Measurements from ENCODE around the gene IRF4.

Gene IRF4

DNA sequence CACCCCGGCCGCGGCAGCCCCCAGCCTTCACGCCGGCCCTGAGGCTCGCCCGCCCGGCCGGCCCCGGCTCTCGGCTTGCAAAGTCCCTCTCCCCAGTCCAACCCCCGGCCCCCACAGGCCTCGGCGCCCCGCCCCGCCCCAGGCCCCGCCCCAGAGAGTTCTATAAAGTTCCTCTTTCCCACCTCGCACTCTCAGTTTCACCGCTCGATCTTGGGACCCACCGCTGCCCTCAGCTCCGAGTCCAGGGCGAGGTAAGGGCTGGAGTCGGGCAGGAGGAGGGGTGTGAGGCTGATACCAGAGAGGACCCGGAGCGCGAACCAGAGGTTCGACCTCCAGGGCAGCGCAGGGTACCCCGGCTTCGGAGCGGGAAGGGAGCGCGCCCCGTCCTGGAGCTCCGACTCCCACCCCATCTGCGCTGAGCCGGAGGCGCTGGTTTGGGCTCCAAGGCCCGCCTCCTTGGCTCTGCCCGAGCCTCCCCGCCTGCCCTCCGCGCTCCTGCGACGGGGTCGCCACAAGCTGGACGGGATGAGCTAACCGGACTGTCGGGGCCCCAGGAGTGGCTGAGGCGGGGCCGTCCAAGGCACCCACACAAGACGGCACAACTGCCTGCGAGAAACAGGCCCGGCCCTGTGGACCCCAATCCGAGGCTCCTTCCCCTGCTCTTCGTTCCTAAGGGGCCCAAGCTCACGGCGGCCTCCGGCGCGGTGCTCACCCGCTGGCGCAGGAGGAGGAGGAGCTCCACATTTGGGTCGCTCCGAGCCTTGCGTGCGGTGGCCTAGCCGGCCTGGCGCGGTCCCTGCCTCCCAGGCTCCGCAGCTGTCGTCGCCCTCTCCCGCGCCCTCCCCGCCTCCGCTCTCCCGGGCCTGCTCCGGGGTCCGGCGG lies at the start of gene IRF4:
Gene IRF4, plus strand, starts transcription at position 194 of the 882 bp plus-strand sequence. CDS start 1,401 bp downstream, outside the sequence.
- DNase-seq (ENCODE audit: low spot score) = no peak

DNA sequence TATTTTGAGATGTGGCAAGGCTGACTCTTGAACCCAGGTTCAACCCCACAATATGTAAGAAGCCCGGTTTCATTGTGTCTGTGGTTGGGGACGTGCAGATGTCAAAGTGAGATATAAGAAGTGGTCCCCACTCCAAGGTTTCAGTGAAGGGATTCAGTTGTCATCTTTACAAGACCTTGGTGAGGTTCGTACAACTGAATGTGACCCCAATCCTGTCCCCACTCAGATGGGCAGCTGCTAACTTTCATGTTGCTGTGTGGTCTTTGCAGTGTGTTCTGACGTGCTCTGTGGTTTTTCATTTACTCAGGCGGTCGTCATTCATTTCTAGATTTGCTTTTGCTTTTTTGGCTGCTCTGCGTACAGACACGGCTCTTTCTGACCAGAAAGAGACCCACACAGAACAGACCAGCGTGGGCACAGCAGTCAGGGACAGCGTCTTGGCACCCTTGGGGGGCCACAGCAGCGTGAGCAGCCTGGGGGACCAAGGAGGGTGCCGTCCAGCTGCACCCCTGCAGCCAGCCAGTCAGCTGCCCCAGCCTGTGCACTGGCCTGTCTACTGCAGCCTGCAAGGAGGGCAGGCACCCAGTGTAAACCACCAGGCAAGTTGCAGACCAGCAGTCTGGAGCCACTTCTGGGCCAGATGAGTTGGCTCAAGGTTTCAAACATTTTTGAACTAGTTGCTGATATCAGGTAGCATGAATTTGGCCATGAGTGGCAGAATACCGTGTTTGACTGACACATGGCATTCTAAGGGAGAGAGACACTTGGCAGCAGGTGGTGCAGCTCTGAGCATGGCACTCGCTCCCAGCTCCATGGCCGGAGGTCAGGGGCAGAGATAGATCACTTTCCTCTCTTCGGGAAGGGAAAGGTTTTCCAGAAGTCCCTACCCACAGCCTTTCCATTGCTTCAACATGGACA lies 49.4 kb upstream of the IRF4 start:
- DNase-seq (ENCODE audit: low spot score) = no peak

DNA sequence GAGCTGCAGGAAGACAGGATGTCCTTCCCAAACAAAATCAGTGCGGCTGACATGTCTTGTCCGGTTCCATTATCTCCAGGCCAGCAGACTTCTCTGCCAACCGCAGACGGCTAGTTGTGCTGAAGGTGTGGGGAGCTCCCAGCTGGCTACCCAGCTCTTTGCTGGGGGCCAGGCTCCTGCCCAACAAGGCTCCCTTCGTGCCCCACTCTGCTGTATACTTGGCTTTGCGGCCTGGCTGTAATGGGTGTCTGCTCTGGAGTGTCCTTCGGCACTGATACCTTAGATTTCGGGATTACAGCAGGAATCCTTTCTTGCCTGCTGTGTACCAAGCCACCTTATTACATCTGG lies 48.7 kb upstream of the IRF4 start:
- no peak for DNase-seq (ENCODE audit: low spot score)

DNA sequence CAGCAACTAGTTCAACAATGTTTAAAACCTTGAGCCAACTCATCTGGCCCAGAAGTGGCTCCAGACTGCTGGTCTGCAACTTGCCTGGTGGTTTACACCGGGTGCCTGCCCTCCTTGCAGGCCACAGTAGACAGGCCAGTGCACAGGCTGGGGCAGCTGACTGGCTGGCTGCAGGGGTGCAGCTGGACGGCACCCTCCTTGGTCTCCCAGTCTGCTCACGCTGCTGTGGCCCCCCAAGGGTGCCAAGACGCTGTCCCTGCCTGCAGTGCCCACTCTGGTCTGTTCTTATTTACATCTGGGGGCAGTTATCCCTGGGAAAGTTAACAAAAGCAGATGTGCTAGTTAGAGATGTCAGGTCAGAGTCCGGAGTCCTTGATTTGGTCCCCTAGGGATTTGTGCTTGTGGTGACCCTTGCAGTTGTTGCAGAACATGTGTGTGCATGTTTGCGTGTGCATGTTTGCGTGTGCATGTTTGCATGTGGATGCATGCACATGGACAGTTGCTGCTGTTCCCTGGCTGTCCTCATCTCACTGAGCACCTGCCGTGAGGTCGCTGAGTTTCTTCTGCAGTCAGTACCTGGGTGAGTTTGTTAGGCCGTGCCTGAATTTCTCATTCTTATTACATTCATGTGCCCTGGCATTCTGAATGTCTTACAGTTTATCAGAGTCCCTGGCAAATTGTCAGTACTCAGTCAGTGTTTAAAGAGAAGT lies 48.2 kb upstream of the IRF4 start:
- DNase-seq (ENCODE audit: low spot score) = no peak

DNA sequence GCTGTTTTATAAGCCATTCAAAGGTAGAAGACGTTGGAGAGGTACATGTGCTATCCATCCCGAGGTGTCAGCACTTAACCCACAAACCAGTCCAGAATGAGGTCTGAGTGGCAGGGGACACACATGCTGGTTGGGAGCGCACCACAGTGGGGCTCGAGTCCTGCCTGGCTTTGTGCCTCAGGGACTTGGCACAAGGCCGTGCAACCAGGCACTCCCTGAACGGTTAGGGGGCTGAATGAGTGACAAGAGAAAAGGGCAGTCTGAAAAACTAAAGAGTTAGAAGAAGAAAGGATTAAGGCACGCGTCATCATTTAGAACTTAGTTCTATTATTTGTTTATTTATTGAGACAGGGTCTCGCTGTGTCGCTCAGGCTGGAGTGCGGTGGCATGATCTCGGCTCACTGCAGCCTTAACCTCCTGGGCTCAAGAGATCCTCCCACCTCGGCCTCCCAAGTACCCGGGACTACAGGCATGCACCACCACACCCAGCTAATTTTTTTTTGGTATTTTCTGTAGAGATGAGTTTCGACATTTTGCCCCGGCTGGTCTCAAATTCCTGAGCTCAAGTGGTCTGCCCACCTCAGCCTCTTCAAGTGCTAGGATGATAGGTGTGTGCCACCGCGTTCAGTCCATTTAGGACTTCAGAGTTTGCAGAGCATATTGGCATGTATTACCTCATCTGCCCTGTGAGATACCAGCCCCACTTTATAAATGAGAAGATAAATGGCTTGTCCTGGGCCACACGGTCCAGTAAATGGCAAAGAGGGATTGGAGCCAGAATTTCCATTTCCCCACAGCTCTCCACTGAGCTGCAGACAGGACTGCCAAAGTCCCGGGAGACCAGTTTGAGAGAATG lies 47.4 kb upstream of the IRF4 start:
- DNase-seq (ENCODE audit: low spot score) = no peak

DNA sequence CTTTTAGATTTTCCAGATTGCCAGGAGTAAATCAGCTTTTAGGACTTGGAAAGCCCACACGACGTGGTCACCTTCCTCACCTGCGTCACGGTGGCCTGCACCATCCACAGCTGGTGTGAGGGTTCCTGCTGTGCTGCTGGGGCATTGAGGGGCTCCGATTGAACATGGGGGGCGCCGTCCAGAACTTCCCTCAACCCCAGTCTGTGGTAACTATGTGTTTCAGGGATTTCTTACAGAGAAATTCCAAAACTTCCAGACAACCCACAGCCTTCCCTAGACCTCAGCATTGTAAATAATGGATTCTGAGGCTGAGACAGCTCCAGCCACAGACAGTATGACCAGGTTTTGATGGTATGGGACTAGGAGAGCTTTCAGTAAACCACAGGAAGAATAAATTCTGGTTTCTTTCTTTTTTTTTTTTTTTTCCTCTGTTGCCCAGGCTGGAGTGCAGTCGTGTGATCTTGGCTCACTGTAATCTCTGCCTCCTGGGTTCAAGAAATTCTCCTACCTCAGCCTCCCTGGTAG lies 46.7 kb upstream of the IRF4 start:
- no peak for DNase-seq (ENCODE audit: low spot score)

DNA sequence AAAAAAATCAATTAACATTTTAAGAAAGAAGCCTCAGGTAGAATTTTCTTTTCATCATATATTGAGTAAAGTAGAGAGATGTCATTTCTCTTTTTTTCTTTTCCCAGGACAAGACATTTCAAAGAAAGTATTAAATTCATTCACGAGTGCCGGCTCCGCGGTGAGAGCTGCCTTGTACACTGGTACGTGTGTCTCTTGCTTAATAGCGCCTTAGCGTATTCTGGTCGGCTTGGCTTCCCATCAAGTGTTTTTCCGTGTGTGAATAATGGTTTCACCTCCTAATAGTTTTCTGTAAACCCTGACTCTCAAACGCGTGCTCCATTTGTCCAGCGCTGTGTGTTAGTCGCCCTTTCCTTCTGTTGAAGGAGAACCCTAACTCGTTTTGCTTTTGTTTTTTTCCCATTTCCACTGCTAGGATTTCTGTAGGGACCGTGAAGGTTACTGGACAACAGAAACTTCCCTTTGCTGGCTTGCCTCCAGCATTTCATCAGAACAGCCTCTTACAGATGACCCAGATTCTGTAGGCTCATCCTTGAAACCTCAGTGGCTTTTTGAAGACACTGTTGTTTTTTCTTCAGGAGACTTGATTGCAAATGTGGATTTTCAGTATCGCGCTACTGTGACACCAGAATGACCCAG lies 45.7 kb upstream of the IRF4 start:
- DNase-seq (ENCODE audit: low spot score) = no peak

DNA sequence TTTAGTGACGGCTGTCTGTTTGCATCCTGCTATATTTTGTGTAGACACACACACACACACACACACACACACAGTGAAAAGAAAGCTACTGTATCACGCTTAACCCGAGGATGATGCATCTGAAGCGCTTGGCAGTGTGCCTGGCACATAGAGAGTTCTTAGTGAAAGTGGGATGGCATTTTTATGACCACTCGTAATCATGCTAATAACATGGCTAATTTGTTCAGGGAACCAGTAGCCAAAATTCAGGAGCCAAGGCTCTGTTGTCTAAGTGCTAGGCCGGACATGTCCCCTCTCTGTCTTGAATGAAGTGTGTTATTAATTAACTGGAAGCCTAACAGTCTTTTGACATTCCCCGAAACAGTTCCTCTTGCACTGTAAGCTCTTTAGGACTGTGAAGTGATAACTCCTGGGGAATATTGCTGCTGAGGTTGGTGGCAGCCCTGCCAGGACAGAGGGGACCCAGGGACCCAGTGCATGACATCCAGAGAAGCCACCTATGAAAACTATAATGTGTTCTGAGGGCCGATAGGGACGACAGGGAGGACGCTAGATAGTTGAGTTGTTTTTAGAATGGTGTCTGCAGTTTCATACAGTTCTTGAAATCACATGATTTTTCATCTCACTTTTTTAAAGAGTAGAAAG lies 45.0 kb upstream of the IRF4 start:
- DNase-seq (ENCODE audit: low spot score) = no peak

DNA sequence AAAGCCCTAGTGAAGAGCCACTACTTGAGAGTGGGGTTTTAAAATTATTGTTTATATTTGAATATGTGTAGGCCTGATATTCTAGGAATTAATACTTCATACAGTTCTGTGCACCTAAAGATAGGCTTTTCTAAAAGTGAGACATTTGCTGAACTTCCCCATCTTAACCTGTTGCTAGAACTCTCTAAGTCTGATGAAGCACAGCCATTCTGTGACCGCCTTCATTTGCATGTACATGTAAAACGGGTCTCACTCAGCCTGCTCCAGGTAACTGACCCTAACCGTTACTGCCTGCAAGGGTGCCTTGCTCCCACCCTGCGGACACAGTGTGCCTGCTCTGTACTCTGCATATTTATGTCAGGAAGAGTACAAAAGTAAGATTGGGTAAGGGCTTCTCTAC lies 44.3 kb upstream of the IRF4 start:
- DNase-seq (ENCODE audit: low spot score) = no peak

DNA sequence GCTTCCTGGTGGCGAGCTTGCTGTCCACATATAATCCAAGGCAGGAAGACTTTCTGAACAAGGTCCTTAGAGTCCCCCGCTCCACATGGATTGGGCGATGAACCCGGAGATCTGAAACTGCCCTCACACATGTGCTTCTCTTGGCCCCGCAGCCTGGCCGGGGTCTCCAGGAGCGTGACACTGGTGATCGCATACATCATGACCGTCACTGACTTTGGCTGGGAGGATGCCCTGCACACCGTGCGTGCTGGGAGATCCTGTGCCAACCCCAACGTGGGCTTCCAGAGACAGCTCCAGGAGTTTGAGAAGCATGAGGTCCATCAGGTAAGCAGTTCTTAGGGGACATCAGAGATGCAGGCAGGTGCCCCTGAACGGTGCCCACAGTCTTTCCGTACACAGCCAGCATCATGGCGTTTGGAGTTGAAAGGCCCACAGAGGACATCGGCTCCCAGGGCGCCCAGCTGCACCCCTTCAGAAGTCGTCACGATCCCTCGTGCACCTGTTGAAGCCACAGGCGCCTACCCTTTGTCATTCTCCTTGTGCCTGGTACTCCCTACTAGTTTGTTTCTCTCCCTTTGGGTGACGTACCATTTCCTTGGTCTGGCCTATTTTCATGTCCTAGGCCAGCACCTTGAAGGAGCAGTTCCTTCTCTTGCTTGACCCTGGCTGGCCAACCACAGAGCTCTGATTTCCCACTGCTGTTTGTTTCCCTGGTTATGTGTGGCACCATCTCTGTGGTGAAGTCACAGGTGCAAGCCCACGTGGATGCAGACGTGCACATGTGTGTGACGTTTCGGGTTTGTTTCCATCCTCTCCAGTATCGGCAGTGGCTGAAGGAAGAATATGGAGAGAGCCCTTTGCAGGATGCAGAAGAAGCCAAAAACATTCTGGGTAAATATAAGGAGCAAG lies 43.3 kb upstream of the IRF4 start:
- DNase-seq (ENCODE audit: low spot score) = no peak

DNA sequence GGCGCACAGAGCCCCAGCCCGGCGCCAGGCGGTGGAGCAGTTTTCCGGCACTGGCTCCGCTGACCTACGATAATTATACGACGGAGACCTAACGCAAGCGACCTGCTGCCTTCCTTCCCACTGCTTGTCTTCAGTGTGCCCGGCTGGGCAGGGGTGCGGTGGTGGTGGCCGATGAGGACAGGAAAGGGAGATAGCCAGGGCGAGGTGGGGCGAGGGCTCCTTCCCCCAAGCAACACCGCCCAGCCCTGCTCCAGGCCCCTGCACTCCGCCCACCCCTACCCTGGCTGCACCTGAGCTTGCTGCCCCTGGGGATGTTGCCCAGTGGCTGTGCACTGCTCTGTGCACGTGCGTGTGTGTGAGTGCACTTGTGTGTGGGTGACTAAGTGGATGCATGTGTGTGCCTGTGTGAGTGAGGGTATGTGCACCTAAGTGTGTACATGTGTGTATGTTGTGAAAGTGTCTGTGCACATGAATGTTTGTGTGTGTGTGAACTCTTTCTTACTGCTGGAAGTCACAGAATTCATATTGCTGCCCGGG lies 42.6 kb upstream of the IRF4 start:
- no peak for DNase-seq (ENCODE audit: low spot score)

DNA sequence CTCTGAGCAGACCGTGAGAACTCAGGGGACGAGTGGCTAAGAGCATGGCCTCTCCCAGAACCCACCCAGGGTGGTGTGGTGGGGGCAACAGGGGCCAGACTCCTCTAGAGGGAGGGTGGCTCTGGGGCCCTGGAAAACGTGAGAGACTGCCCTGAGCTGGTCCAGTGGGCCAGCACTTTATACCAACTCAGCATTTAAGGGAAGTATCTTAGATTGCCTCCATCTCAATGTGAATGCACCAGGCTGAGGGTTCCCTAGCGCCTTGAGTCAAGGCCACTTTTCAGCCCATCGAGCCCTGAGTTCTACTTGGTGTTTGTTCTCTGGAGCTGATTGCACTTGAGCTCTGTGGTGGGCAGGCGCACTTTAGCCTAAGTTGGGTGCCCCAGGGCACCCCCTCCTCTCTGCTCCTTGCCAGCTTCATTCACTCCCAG lies 42.0 kb upstream of the IRF4 start:
- no peak for DNase-seq (ENCODE audit: low spot score)

DNA sequence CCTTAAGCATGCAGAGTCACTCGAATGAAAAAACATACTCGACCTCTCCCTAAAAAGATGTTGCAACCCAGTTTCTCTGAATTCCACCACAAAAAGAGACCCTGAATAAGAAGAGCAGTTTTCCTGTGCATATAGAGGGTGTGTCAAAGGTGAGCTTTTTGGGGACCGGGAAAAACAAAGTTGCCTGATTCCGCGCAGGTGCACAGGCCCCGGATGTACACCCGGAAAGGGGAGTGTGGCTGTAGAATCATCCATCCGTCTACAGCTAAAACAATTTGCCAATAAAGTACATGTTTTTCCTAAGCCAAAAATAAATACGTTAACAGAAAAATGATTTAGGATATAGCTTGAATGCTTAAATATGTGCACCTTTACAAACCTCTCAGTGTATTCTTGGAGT lies 41.2 kb upstream of the IRF4 start:
- DNase-seq (ENCODE audit: low spot score) = no peak

DNA sequence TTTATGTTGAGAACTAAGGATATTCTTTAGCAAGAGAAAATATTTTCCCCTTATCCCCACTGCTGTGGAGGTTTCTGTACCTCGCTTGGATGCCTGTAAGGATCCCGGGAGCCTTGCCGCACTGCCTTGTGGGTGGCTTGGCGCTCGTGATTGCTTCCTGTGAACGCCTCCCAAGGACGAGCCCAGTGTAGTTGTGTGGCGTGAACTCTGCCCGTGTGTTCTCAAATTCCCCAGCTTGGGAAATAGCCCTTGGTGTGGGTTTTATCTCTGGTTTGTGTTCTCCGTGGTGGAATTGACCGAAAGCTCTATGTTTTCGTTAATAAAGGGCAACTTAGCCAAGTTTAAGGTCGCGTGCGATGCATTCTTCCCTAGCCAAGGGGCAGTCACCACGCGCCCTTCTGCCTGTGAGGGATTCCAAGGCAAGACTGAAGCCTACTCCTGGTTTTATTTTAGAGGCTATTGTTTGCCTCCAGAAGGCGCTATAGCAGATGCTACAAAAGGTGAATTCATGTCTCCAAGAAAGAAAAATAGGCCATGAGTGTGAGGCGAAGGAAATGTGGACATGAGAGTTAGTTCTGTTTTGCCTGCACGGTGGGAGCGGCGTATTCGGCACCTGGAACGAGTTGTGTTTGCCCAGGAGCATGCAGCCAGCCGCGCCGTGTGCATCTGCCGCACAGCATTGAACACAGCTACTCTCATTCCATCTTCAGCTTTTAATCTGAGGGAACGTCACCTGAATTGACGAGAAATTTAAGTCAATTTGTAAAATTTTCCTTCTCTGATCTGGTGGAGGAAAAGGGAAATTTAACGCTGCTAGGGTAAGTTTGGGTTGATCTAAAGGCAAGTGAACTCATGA lies 40.3 kb upstream of the IRF4 start:
- DNase-seq (ENCODE audit: low spot score) = no peak

DNA sequence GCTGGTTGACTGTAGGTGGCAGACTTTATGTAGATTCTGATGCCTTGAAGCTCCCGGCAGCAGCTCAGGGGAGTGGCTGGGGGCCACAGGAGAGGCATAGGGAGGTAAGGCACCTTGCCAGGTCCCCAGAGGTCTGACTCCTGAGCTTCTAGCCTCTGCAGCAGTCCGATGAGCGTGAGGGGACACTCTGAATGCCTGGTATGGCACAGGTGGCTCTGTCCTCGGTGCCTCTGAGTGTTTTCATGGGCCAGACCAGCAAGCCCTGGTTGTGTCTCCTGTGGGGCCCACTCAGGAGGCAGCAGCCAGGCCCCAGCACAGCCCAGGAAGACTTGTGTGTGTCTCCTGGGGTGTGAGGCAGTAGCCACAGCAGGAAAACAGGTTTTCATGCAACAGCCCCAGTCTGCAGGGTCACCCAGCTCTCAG lies 39.7 kb upstream of the IRF4 start:
- DNase-seq (ENCODE audit: low spot score) = no peak

DNA sequence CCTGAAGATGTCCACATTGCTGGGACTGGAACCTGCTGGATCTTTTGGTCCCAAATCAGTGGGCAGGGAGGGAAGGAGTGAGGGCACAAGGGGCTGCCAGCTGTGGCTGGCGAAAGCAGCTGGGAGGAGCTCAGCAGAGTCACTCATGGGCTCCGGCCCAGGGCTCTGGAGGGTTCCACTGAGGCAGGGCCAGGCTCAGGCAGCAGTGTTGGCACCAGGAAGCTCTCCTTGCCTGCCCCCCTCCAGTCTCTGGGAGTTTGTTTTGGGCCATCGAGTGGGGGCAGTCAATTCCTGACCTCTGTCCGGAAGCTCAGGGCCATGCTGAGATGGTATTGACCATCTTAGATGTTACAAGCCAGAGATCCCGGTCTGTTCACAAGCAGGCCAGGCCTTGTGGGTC lies 39.1 kb upstream of the IRF4 start:
- no peak for DNase-seq (ENCODE audit: low spot score)

DNA sequence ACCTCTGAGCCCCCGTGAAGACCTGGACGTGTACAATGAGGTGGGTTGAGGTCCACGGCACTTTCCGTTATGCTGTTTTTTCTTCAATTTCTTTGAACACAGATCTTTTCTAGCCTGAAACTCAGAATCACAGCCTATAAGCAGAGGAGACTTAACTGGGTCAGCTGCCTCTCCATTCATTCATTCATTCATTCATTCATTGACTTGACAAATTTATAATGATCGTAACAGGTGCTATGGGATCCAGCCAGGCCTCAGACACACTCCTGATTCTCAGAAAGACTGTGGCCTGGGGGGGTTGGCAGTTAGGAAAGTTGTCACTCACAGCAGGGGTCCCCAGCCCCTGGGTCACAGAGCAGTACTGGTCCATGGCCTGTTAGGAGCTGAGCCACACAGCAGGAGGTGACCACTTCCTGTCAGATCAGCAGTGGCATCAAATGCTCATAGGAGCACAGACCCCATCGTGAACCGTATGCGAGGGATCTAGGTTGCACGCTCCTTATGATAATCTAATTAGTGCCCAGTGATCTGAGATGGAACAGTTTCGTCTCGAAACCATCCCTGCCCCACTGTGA lies 38.6 kb upstream of the IRF4 start:
- no peak for DNase-seq (ENCODE audit: low spot score)

Measured in hematopoietic multipotent progenitor cell treated with erythropoietin and hydrocortisone succinate and interleukin-3 and kit ligand, for 15 days (in vitro differentiated cells).